ENCODE data around the gene LTBR. TPM values are rescaled to one million over a fixed set of nuclear protein-coding genes. Genes with fewer than 3 reads are reported as not detected.

The LTBR gene
- total and polyA plus RNA-seq, 2 donors (not counting 1 experiment from before 2014, with no cell fraction given) = 55.7 to 78.4 TPM

- no peaks in the 10 kb centered on the region for H3K36me3 ChIP-seq (ENCODE audit: control insufficient read depth, insufficient read depth, low read length)
- H3K4me3 ChIP-seq (replicated peaks in 1 of 4; ENCODE audit: control extremely low read depth in 1 of 4, insufficient read depth in 1 of 4, low read depth in 3 of 4, low read length in 4 of 4) = no peak overlapping the region
- H3K27me3 ChIP-seq (ENCODE audit: control insufficient read depth, insufficient read depth, low read length) = no peaks in the 10 kb centered on the region
- TF ChIP-seq CTCF (conservative IDR thresholded peaks at IDR 0.05 in 1 of 2, IDR thresholded peaks at IDR 0.05 in 1 of 2; ENCODE audit: low read depth in 1 of 2, low read length in 2 of 2) (no peak), EZH2 (IDR thresholded peaks at IDR 0.05; ENCODE audit: low read length, missing control alignments) (no peak)
- H3K9ac ChIP-seq (ENCODE audit: insufficient read depth, low read length) = no peak overlapping the region
- H3K4me2 ChIP-seq (ENCODE audit: extremely low read depth, insufficient read depth, low read length) = no peak overlapping the region
- no peaks in the 10 kb centered on the region for H4K20me1 ChIP-seq (ENCODE audit: control insufficient read depth, extremely low read depth, insufficient read depth, low read length)
- H3K4me1 ChIP-seq (ENCODE audit: control insufficient read depth, extremely low read depth, insufficient read depth, low read length) = peaks cover 20% of the 10 kb centered on the region
- H3K9me3 ChIP-seq (ENCODE audit: control insufficient read depth, insufficient read depth, low read depth, low read length) = no peaks in the 10 kb centered on the region
- DNase-seq (ENCODE audit: low read depth in 2 of 2) = no peak
- H3K27ac ChIP-seq (ENCODE audit: insufficient read depth, low read length) = no peak overlapping the region
- H3K79me2 ChIP-seq (ENCODE audit: control insufficient read depth, insufficient read depth, low read length) = no peaks in the 10 kb centered on the region
- H2AFZ ChIP-seq (ENCODE audit: low read length) = no peak overlapping the region
Measured at GRCh38 chr12:6374028-6374785, 9.8 kb upstream of the LTBR start.

GRCh38 chr12:6374786-6375160 is 9.2 kb upstream of the LTBR start:
- no peak overlapping the region for H2AFZ ChIP-seq (ENCODE audit: low read length)
- H3K79me2 ChIP-seq (ENCODE audit: control insufficient read depth, insufficient read depth, low read length) = no peaks in the 10 kb centered on the region
- DNase-seq (ENCODE audit: low read depth in 2 of 2) = no peak
- peaks cover 20% of the 10 kb centered on the region for H3K4me1 ChIP-seq (ENCODE audit: control insufficient read depth, extremely low read depth, insufficient read depth, low read length)
- H3K36me3 ChIP-seq (ENCODE audit: control insufficient read depth, insufficient read depth, low read length) = no peaks in the 10 kb centered on the region
- no peaks in the 10 kb centered on the region for H4K20me1 ChIP-seq (ENCODE audit: control insufficient read depth, extremely low read depth, insufficient read depth, low read length)
- no peak overlapping the region for H3K27ac ChIP-seq (ENCODE audit: insufficient read depth, low read length)
- no peaks in the 10 kb centered on the region for H3K27me3 ChIP-seq (ENCODE audit: control insufficient read depth, insufficient read depth, low read length)
- H3K9ac ChIP-seq (ENCODE audit: insufficient read depth, low read length) = no peak overlapping the region
- no peak overlapping the region for H3K4me3 ChIP-seq (replicated peaks in 1 of 4; ENCODE audit: control extremely low read depth in 1 of 4, insufficient read depth in 1 of 4, low read depth in 3 of 4, low read length in 4 of 4)
- no peaks in the 10 kb centered on the region for H3K9me3 ChIP-seq (ENCODE audit: control insufficient read depth, insufficient read depth, low read depth, low read length)
- TF ChIP-seq CTCF (conservative IDR thresholded peaks at IDR 0.05 in 1 of 2, IDR thresholded peaks at IDR 0.05 in 1 of 2; ENCODE audit: low read depth in 1 of 2, low read length in 2 of 2) = no peak
- TF ChIP-seq EZH2 (IDR thresholded peaks at IDR 0.05; ENCODE audit: low read length, missing control alignments) = no peak
- no peak overlapping the region for H3K4me2 ChIP-seq (ENCODE audit: extremely low read depth, insufficient read depth, low read length)

- Histone ChIP-seq H3K79me2 (ENCODE audit: control insufficient read depth, insufficient read depth, low read length) (no peaks in the 10 kb centered on the region), H3K4me1 (ENCODE audit: control insufficient read depth, extremely low read depth, insufficient read depth, low read length) (peaks cover 20% of the 10 kb centered on the region), H4K20me1 (ENCODE audit: control insufficient read depth, extremely low read depth, insufficient read depth, low read length) (no peaks in the 10 kb centered on the region), H3K27me3 (ENCODE audit: control insufficient read depth, insufficient read depth, low read length) (no peaks in the 10 kb centered on the region), H3K27ac (ENCODE audit: insufficient read depth, low read length) (no peak within 1 kb of the TSS), H3K4me3 (replicated peaks in 1 of 4; ENCODE audit: control extremely low read depth in 1 of 4, insufficient read depth in 1 of 4, low read depth in 3 of 4, low read length in 4 of 4) (no peak within 1 kb of the TSS), H3K36me3 (ENCODE audit: control insufficient read depth, insufficient read depth, low read length) (no peaks in the 10 kb centered on the region), H2AFZ (ENCODE audit: low read length) (peak within 1 kb of the TSS; percentile 59), H3K9me3 (ENCODE audit: control insufficient read depth, insufficient read depth, low read depth, low read length) (no peaks in the 10 kb centered on the region), H3K4me2 (ENCODE audit: extremely low read depth, insufficient read depth, low read length) (peak within 1 kb of the TSS; percentile 15), H3K9ac (ENCODE audit: insufficient read depth, low read length) (no peak within 1 kb of the TSS)
- no peak for TF ChIP-seq EZH2 (IDR thresholded peaks at IDR 0.05; ENCODE audit: low read length, missing control alignments)
- TF ChIP-seq CTCF (conservative IDR thresholded peaks at IDR 0.05 in 1 of 2, IDR thresholded peaks at IDR 0.05 in 1 of 2; ENCODE audit: low read depth in 1 of 2, low read length in 2 of 2) = no peak
- no peak for DNase-seq (ENCODE audit: low read depth in 2 of 2)
Measured at GRCh38 chr12:6375269-6376078, 8.5 kb upstream of the LTBR start, which contains the start of gene SCNN1A. Gene SCNN1A (minus strand): TSS chr12:6375563. CDS start chr12:6374783, 780 bp downstream.

All from fibroblast of lung (primary cell).